ENCODE results near the gene NPW.

NPW gene

DNA sequence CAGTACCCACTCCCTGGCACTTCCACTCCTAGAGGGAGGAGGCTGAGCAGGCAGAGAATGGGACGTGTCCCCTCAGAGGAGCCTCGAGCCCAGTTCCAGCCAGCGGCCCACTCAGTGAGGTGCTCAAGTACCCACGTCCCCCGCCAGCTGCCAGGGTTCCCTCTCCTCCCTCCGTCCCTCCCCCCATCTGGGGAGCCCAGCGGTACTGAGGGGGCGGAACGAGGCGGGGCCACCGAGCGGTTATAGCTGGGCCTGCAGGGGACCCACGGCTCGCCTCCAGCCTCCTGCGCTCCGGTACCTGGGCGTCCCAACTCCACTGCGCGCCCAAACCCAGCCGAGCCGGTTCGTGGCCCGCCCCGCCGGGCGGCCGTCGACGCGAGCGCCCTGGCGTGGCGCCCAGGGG is at the start of gene NPW:
Gene NPW, plus strand, starts transcription at position 268 of the 403 bp plus-strand sequence.
- DNase-seq (ENCODE audit: low spot score): no peak

DNA sequence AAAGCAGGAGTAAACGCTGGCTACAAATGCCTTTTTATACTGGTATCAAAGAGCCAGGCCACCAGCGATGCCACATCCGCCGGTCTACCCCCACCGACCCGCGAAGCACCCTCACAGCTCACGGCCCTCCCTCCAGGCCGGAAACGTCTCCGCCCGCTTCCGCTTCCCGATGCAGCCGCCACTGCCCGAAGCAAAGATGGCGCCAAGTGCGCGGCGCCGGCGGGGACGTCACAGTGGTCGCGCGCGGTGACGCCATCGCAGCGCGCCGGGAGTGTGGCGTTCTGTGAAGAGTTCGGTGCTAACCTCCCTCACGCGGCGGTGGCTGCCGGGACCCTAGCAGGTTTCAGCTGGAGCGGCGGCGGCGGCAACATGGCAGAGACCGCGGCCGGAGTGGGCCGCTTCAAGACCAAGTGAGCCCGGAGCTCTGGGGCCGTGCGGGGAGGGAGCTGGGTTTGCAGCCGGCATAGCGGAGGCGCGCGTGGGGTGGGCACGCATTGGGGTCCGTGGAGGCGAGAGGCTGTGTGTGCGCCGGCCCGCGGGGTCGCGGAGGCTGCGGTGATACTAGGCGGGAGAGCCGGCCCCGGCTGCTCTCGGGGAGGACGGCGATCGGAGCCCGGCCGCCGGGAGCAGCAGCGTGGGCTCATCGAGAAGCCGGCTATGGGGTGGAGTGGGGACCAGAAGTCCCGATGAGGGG is 47.6 kb upstream of the NPW start, which contains the start of gene TBL3:
Gene TBL3, plus strand, starts transcription at position 258 of the 694 bp plus-strand sequence. Its CDS starts 112 bp downstream, at position 370.
- DNase-seq (ENCODE audit: low spot score): peak; percentile 94

DNA sequence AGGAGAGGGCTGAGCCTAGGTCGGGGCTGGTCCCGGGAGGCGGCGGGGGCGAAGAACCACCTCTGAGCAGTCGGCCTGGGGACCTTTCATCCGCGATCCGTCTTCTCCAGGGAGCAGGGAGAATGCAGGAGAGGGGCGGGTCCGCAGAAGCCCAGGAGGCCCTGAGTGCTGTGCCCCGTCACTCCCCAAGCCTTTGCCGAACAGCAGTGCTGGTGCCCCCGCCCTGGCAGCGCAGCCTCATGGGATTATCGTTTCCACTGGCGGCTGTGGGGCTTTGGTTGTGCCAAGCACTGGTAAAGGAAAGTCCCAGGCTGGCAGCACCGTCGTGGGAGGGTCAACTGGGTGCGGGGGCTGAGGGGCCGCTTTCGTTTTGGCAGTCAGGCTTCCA is 47.1 kb upstream of the NPW start:
- peak; percentile 67 for DNase-seq (ENCODE audit: low spot score)

DNA sequence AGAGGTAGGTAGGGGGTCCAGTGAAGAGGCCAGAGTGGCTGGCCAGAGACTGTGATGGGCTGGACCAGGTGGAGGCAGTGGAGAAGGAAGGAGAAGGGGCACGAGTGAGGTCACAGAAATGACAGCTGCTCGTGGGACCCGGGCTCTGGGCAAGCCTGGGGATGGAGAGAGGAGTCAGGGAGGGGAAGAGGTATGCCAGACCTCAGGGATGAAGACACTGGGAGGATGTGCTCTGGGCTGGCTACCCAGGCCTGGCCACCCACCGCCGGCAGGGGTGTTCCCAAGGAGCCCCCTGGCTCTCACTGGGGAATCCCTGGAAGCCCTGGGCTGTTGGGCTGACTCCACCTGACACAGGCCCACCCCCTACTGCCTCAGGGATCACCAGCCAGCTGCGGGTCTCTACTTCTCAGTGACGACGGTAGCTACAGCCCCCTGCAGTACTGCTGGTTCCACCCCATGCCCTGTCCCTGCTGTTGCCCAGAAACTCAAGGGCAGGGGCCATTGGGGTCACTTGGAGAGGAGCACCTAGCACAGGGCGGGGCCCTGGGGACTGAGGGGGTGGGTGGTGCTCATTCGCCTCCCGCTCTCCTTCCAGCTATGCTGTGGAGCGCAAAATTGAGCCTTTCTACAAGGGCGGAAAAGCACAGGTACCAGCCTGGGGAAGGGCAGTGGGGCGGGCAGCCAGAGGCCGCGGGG is 46.0 kb upstream of the NPW start:
- DNase-seq (ENCODE audit: low spot score): no peak

DNA sequence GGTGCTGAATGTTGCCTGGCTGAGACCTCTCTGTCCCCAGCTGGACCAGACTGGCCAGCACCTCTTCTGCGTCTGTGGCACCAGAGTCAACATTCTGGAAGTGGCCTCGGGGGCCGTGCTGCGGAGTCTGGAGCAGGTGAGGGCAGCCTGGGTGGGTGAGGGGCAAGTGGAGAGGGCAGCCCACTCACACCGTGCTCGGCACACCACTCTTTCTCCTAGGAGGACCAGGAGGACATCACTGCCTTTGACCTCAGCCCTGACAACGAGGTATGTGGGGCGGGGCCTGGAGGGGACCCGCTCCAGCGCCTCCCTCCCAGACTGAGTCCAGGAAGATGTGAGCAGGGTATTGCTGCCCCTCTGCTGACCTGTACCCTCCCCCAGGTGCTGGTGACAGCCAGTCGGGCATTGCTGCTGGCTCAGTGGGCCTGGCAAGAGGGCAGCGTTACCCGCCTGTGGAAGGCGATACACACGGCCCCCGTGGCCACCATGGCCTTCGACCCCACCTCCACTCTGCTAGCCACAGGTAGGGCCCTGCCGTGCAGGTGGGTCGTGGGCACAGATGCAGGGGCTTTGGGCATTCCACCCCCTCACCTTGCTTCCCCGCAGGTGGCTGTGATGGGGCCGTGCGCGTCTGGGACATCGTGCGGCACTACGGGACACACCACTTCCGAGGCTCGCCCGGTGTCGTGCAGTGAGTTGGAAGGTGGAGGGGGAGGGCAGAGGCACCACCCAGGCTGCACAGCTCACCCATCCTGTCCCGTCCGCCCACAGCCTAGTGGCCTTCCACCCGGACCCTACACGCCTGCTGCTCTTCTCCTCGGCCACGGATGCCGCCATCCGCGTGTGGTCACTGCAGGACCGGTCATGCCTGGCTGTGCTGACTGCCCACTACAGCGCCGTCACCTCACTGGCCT is 45.2 kb upstream of the NPW start:
- DNase-seq (ENCODE audit: low spot score): no peak

DNA sequence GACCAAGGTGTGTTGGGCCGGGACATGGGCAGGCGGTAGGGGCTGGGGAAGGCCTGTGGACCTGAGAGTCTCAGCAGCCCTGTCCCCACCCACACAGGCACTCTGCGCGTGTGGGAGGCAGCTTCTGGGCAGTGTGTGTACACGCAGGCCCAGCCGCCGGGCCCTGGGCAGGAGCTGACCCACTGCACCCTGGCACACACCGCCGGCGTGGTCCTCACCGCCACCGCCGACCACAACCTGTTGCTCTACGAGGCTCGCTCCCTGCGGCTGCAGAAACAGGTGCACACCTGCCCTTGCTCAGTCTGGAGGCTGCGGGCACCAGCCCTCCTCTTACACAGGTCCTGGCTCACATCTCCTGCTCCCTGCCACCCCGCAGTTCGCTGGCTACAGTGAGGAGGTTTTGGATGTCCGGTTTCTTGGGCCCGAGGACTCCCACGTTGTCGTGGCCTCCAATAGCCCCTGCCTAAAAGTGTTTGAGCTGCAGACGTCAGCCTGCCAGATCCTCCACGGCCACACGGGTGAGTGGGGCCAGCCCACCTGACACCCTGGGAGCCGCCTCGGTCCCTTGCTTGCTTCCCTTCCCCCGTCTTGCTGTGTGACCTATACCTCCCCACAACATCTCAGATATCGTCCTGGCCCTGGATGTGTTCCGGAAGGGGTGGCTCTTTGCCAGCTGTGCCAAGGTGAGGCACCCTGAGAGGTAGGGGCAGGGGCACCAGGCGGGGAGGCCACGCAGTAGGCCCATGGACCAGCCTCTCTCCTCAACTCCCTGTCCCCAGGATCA is 44.0 kb upstream of the NPW start:
- DNase-seq (ENCODE audit: low spot score): no peak

DNA sequence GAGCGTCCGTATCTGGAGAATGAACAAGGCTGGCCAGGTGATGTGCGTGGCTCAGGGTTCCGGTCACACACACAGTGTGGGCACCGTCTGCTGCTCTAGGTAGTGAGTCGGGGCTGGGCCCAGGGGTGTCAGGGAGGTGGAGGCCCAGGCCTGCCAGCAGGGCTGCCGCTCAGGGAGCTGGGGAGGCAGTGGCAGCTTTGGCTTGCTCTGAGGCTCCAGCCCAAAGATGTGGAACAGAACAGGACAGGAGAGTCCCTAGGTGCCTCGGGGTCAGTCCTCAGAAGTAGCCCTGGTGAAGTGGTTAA is 43.4 kb upstream of the NPW start:
- no peak for DNase-seq (ENCODE audit: low spot score)

DNA sequence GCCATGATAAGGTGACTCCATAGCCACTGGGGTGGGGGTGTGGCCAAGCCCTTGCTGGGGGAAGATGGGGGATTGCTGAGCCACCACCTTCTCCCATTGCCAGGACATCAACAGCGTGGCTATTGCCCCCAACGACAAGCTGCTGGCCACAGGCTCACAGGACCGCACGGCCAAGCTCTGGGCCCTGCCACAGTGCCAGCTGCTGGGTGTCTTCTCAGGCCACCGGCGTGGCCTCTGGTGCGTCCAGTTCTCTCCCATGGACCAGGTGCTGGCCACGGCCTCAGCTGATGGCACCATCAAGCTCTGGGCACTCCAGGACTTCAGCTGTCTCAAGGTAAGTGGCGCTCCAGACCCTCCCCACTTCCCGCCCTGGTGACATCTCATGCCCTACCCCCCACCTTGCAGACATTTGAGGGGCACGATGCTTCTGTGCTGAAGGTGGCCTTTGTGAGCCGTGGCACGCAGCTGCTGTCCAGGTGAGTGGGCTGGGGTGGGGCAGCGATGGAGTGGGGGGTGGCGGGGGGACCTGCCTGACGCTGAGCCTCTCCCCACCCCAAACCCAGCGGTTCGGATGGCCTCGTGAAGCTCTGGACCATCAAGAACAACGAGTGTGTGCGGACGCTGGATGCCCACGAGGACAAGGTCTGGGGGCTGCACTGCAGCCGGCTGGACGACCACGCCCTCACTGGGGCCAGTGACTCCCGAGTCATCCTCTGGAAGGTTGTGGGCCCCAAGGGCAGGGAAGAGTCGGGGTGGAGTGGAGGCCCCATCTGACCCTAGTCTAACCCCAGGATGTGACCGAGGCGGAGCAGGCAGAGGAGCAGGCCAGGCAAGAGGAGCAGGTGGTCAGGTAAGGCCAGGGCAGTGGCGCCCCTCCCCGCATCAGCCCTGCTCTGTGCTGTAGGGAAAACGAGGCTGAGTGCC is 42.4 kb upstream of the NPW start:
- DNase-seq (ENCODE audit: low spot score): no peak

DNA sequence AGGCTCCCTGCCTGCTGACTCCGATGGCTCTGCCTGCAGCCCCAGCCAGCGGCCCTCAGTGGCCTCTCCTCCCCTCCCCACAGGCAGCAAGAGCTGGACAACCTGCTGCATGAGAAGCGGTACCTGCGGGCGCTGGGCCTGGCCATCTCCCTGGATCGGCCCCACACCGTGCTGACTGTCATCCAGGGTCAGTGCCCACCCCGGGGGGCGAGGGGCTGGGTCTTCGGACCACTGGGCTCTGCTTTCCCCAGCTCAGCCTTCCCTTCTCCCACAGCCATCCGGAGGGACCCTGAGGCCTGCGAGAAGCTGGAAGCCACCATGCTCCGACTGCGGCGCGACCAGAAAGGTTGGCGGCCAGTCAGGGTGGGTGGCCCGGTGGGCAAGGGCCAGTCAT is 41.7 kb upstream of the NPW start:
- DNase-seq (ENCODE audit: low spot score): no peak

DNA sequence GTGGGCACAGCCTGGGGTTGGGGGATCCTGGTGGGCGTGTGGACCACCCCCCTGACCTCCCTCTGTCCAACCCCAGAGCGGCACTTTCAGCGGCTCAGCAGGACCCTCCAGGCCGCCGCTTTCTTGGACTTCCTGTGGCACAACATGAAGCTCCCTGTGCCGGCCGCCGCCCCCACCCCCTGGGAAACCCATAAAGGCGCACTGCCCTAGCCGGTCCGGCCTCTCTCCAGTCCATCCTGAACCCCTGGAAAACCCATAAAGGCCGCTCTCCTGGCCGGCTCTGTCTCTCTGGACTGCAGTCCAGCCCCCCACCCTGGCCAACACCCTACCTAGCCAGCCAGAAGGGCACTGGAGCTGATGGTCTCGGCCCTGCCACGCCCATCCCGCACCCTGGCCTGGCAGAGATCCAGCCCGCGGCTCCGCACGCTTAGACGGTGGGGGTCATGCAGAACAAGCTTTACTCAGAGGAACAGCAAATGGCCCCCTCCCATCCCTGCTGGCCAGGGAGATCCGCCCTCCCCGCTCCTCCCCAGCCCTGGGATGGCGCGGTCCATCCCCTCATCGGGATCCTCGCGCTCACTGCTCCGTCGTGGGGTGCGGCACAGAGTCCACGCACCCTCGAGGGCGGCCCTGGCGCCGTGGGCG is 41.0 kb upstream of the NPW start:
- DNase-seq (ENCODE audit: low spot score): no peak

DNA sequence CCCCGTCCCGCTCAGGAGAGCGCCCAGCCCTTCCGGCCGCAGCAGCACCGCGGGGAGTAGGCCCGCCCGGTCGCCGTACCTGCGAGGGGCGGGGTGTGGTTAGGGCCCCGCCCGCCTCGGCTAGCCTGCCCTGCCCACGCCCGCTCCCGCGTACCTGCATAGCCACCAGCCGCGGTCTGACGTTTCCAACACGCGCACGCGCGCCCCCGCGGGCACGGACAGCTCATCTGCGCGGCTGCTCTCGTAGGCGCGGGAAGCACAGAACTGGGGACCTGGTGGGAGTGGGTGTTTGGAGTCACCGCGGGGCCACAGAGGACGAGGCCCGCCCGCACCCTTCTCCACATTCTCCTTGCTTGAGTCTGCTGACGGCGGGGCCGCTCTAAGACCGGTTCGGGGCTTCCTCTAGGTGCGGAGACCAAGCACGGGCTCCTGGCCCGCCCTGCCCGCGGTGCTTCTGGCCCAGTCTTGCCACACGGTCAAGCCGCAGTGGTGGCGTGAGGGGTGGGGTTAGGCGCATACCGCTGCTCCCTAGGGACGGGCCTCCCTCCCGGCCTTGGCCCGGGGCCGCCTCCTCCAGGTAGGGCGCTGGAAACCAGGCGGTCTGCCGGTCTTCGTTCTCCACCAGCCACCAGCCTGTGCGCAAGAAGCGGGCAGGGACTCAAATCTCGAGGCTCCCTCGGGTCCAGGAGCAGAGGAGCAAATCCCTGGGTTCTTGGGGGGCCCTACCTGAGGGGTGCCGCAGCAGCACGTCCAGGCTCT is 40.1 kb upstream of the NPW start:
- no peak for DNase-seq (ENCODE audit: low spot score)

DNA sequence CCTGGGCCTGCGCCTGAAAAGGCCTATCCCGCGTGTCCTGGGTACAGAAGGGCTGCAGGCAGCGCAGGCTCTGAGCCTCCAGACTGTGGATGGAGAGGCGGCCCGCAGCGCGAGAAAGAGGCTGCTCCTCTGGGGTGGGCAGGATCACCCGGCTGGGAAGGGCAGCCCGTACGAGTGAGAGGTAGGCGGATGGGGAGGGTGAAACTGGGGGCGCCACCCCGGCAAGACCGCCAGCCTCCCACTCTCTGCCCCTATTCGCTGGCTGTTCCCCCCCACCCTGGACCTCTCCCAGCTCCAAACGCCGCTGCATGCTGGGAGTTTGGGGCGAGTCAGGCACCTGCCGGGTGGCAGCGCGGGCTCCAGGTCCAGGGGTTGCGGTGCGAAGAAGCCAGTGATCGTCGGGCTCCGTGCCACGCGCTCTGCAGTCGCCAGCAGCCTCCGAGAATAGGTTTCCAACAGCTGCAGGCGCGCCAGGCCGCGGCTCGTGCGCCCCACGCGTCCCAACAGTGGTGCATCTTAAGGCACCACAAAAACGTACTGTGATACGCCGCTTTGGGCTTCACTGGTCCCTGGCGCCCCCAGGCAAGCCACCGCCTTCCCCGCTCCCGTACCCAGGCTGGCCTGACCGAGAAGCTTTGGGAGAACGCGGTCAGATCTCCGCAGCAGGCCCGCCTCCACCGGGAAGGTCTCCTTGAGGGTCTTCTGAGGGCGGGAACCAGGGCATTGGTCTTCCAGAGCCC is 39.4 kb upstream of the NPW start:
- no peak for DNase-seq (ENCODE audit: low spot score)

DNA sequence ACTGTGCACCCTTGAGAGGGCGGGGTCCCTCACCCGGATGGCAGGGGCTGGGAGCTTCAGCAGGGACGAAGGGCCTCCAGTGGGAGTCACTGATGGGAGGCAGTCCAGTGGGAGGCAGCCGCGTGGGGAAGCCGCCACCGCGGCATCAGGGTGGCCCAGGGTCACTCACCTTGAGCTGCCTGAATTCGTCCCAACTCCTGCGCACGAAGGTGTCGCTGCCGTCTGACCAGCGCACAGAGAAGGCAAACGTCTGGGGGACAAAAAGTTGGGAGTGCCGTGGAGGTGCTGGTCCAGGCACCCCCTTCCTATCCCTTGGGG is 38.9 kb upstream of the NPW start:
- no peak for DNase-seq (ENCODE audit: low spot score)

DNA sequence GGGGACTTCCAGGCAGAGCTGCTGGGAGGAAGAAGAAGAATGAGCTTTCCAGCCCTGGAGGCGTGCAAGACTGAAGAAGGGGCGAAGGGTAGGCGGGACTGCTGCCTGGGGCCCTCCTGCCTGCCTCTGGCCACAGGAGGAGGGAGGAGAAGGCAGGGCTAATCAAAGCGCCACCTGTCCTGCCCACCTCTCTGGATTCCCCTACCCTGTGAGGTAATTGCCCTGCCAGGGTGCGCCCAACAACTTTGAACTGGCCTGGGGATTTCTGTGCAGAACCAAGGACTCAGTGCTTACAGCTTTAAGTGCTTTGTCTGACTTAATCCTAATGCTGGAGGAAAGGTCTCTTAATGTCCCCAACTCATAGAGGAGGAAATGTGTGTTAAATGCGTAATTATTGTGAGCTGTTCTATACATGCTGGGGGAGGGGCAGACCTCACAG is 38.2 kb upstream of the NPW start, which contains the start of gene NOXO1:
Gene NOXO1, minus strand, starts transcription at position 72 of the 439 bp plus-strand sequence. CDS start 290 bp downstream, outside the sequence.
- DNase-seq (ENCODE audit: low spot score): no peak

DNA sequence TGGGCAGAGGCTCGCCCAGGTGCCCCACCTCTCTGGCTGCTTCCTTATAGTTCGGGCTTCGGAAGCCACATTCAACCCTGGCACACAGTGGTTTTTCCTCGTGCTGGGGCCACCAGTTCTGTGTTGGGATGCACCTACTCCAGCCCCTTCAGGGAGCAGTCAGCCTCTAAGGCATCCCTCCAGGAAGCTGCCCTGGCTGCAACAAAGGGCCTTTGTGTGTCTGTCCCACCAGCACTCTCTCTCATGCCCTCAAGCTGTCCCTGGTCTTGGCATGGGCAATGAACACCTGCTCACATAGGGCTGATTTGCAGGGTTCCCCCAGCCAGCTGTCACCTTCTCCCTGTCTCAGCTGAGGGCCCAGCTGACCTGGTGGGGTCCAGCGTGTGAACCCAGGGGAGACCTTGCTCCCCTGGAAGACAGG is 37.6 kb upstream of the NPW start:
- no peak for DNase-seq (ENCODE audit: low spot score)

DNA sequence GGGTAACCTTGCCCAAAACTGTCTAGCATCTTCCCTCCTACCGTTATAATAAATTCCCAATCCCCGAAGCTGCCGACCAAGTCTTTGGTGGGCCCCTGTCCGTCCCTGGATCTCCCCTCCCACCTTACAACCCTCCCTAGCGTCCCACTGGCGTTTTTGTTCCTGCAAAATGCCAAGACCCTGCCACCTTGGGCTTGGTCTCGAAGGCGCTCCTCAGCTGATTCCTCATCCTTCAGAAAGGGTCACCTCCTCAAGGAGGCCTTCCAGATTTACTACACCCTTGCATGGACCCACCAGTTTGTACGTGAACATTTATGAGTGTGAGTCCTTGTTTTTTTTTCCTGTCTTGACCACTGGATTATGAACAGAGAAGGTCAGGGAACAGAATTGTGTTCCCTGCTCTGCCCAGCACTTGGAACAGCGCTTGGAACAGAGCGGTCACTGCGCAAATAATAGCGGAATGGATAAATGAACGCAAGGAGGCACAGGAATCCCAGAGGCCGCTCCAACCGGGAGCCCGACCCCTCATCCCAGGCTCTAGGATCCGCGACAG is 36.5 kb upstream of the NPW start:
- DNase-seq (ENCODE audit: low spot score): peak; percentile 38

DNA sequence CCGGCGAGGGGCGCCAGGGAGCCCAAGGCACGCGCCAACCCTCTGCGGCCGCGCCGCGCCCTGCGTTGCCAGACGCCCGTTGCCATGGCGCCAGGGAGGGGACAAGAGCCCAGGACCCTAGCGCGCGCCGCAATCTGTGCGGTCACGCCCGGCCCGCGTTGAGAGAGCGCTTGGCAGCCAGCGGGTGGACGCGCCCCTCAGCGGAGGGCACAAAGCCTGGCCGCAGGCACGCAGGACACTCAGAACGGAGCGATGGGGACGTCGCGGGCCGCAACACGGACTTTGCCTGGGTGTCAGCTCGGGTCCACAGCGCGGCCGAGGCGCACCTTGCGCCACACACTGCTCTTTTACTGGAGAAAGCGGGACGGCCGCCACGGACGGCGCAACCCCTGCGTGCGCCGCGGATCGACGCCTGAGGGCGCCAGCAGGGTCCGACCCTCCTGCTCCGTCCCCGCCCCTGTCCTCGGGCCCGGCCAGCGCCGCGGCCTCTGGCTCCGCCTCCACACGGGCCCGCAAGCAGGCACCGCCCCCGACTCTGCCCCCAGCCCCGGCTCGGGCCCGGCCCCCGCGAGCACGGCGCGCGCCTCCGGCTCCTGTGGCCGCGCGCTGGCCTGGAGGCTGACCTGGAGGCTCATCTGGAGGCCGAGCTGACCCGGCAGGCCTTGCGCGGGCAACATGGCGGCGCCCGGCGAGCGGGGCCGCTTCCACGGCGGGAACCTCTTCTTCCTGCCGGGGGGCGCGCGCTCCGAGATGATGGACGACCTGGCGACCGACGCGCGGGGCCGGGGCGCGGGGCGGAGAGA is 35.8 kb upstream of the NPW start, which contains the start of gene GFER:
Gene GFER, plus strand, starts transcription at position 650 of the 803 bp plus-strand sequence. Its CDS starts 26 bp downstream, at position 676.
- peak; percentile 92 for DNase-seq (ENCODE audit: low spot score)

Measured in RKO (cell line).